ENCODE data around the gene AKAP10.
A peak's percentile ranks its signal among the peaks of the same experiment; 100 is the strongest.
"Not testable (repeated sequence)": the region's sequence is repeated elsewhere in the genome, so short reads cannot be mapped to it uniquely, and the experiment has no call there.

Gene AKAP10

GRCh38 chr17:19867079-19867328, 110.6 kb downstream of the AKAP10 start:
- DNase-seq (ENCODE audit: low read depth in 3 of 3) = peak in 2 of 3 experiments; percentile 21 to 25

GRCh38 chr17:19865021-19865420, 112.6 kb downstream of the AKAP10 start:
- no peak for DNase-seq (ENCODE audit: low read depth in 3 of 3)

GRCh38 chr17:19860647-19861177, 116.9 kb downstream of the AKAP10 start:
- DNase-seq (ENCODE audit: low read depth in 3 of 3) = not testable (repeated sequence)

GRCh38 chr17:19857640-19858039, 120.0 kb downstream of the AKAP10 start:
- DNase-seq (ENCODE audit: low read depth in 3 of 3) = no peak

Measured in stimulated activated CD4-positive, alpha-beta T cell treated with anti-CD3 and anti-CD28 coated beads, TNF-alpha, amount 100 ng/mL, for 4 hours (primary cell).